Transverse colon (tissue), 4 donors: ENCODE data around the gene APH1A. TPM values are rescaled to one million over a fixed set of nuclear protein-coding genes. Genes with fewer than 3 reads are reported as not detected.
"Not testable (repeated sequence)": the region's sequence is repeated elsewhere in the genome, so short reads cannot be mapped to it uniquely, and the experiment has no call there.

Experiments
- DNase-seq: peaks from one replicate; pipeline ENCODE4 v3.0.0-alpha.2; 2019
- H3K27ac ChIP-seq, 4 donors: fragments of 200-600 bp; sonication (generic); 2 replicates each; pipeline ENCODE4 v1.5.1; 2016 to 2018; ENCODE audit warnings: inconsistent platforms in 4 of 4
- H3K27me3 ChIP-seq: fragments of 200-600 bp; sonication (generic); 2 replicates; pipeline ENCODE4 v1.5.1; 2017; ENCODE audit warnings: inconsistent platforms
- H3K36me3 ChIP-seq, 4 donors: fragments of 200-600 bp; sonication (generic); 2 replicates each; pipeline ENCODE4 v1.5.1; 2017 to 2019; ENCODE audit warnings: inconsistent platforms in 4 of 4
- H3K4me1 ChIP-seq, 4 donors: fragments of 200-600 bp; sonication (generic); 2 replicates each; pipeline ENCODE4 v1.5.1; 2017 to 2020; ENCODE audit warnings: inconsistent platforms in 4 of 4
- H3K4me3 ChIP-seq, 4 donors: fragments of 200-600 bp; sonication (generic); 1 replicate in 1 of 4; 2 replicates in 3 of 4; pipeline versions ENCODE4 v1.5.1 to v1.6.1; 2017 to 2019; ENCODE audit warnings: inconsistent platforms in 4 of 4
- H3K9me3 ChIP-seq, 2 donors: fragments of 200-600 bp; sonication (generic); 2 replicates each; pipeline ENCODE4 v1.5.1; 2017 to 2019; ENCODE audit warnings: inconsistent platforms in 2 of 2
- CTCF ChIP-seq, 5 experiments: fragments of 200-600 bp in 3 of 5; fragments of 450-650 bp in 2 of 5; sonication (generic) in 3 of 5; IDR thresholded peaks; 1 replicate in 2 of 5; 2 replicates in 3 of 5; pipeline ENCODE4 v1.5.1; 2016 to 2017; ENCODE audit warnings: antibody characterized with exemption in 5 of 5, inconsistent platforms in 3 of 5, mild to moderate bottlenecking in 2 of 5, moderate library complexity in 1 of 5
- EP300 ChIP-seq: sonication (generic); formaldehyde crosslinking; IDR thresholded peaks from one replicate; pipeline ENCODE4 v1.6.1; 2017; ENCODE audit warnings: antibody characterized with exemption, low read depth
- POLR2A ChIP-seq: fragments of 450-650 bp; IDR thresholded peaks from one replicate; pipeline ENCODE4 v1.6.1; 2016; ENCODE audit warnings: antibody characterized with exemption, mild to moderate bottlenecking, moderate library complexity
- POLR2AphosphoS5 ChIP-seq, 3 donors: sonication (generic); formaldehyde crosslinking; IDR thresholded peaks; one replicate each; pipeline ENCODE4 v1.6.1; 2016; ENCODE audit warnings: antibody characterized with exemption in 3 of 3
- WGBS, 2 donors: methylation state at CpG; one replicate each; pipeline ENCODE4 v1.1.5; 2018; ENCODE audit warnings: low coverage in 1 of 2; 5-methylcytosine and 5-hydroxymethylcytosine counted together
- in situ Hi-C, 4 donors: fragments of 200-750 bp; cut with MboI; loops; one replicate each; pipeline versions ENCODE4 v1.15.0 to v1.15.1; 2017; ENCODE audit warnings: low sequenced_read_pairs in 3 of 4, low pct_ligation_motif_present in 1 of 4, low pct_unique_long_range_greater_than_20kb in 1 of 4
- intact Hi-C: fragments of 100-400 bp; cut with DNase I; formaldehyde crosslinking; loops from one replicate; pipeline ENCODE4 v1.15.1; 2023; ENCODE audit warnings: low total_unique reads
- total RNA-seq, 4 donors: library from RNA; depleted of rRNA; stranded (reverse); fragments of >200 nt; gene quantifications; one replicate each; pipeline ENCODE4 v1.1.0, GENCODE V29; 2016

APH1A gene
- total RNA-seq, 4 donors from 2014 or later = 86.8 to 162 (median 113) TPM

- H3K27ac ChIP-seq = peak overlapping the region; percentile 94 to 99 (median 98)
- no peaks in the 10 kb centered on the region for H3K9me3 ChIP-seq
- TF ChIP-seq POLR2A (no peak), CTCF (IDR thresholded peaks at IDR 0.05) (no peak), EP300 (no peak), POLR2AphosphoS5 (IDR thresholded peaks at IDR 0.05) (no peak)
- intact Hi-C loops = no loop called here
- H3K27me3 ChIP-seq = no peaks in the 10 kb centered on the region
- in situ Hi-C loops = no loop called here
- WGBS, 2 donors = 1 to 11% methylated on average over 3 to 24 of the region's 27 CpGs
- peak overlapping the region; percentile 87 to 99 (median 92) for H3K4me3 ChIP-seq
- H3K36me3 ChIP-seq = no peaks in the 10 kb centered on the region
- peaks cover 0 to 15% (median 4%) of the 10 kb centered on the region in 4 donors for H3K4me1 ChIP-seq
- peak; percentile 28 for DNase-seq
These were observed 33.4 kb downstream of the APH1A start for GRCh38 chr1:150235294-150235851.

- in situ Hi-C loops (no loop called here), intact Hi-C loops (no loop called here)
- H3K9me3 ChIP-seq = no peaks in the 10 kb centered on the region
- no peaks in the 10 kb centered on the region for H3K27me3 ChIP-seq
- peaks cover 0 to 15% (median 4%) of the 10 kb centered on the region in 4 donors for H3K4me1 ChIP-seq
- DNase-seq = peak; percentile 87
- 0% methylated on average over 1 to 51 of the region's 78 CpGs for WGBS, 2 donors
- peak overlapping the region; percentile 94 to 99 (median 98) for H3K27ac ChIP-seq
- no peaks in the 10 kb centered on the region for H3K36me3 ChIP-seq
- H3K4me3 ChIP-seq = peak overlapping the region; percentile 87 to 99 (median 92)
- TF ChIP-seq EP300 (no peak), POLR2A (peak; percentile 80), CTCF (IDR thresholded peaks at IDR 0.05) (no peak), POLR2AphosphoS5 (IDR thresholded peaks at IDR 0.05) (peak; percentile 80 to 92 (median 88))
These were observed 34.1 kb downstream of the APH1A start for GRCh38 chr1:150234566-150235293.

- no peak for TF ChIP-seq POLR2AphosphoS5 (IDR thresholded peaks at IDR 0.05)
- TF ChIP-seq POLR2A = no peak
- TF ChIP-seq EP300 = no peak
- TF ChIP-seq CTCF (IDR thresholded peaks at IDR 0.05) = no peak
- no peaks in the 10 kb centered on the region for H3K36me3 ChIP-seq
- WGBS, 2 donors = 0% methylated on average over 9 of the region's 9 CpGs
- H3K4me1 ChIP-seq = peaks cover 0 to 15% (median 4%) of the 10 kb centered on the region in 4 donors
- H3K4me3 ChIP-seq = peak overlapping the region; percentile 87 to 99 (median 92)
- in situ Hi-C loops = no loop called here
- no peaks in the 10 kb centered on the region for H3K27me3 ChIP-seq
- no peak for DNase-seq
- peak overlapping the region; percentile 94 to 99 (median 98) for H3K27ac ChIP-seq
- intact Hi-C loops = no loop called here
- no peaks in the 10 kb centered on the region for H3K9me3 ChIP-seq
These were observed 34.6 kb downstream of the APH1A start for GRCh38 chr1:150234309-150234565.

GRCh38 chr1:150233359-150234308 lies 35.2 kb downstream of the APH1A start:
- Histone ChIP-seq H3K4me1 (peaks cover 0 to 15% (median 4%) of the 10 kb centered on the region in 4 donors), H3K4me3 (peak overlapping the region; percentile 87 to 99 (median 92)), H3K27me3 (no peaks in the 10 kb centered on the region), H3K9me3 (no peaks in the 10 kb centered on the region), H3K36me3 (no peaks in the 10 kb centered on the region), H3K27ac (peak overlapping the region; percentile 94 to 99 (median 98))
- in situ Hi-C loops (no loop called here), intact Hi-C loops (no loop called here)
- TF ChIP-seq POLR2AphosphoS5 (IDR thresholded peaks at IDR 0.05) = no peak
- TF ChIP-seq CTCF (IDR thresholded peaks at IDR 0.05) = no peak
- no peak for TF ChIP-seq POLR2A
- TF ChIP-seq EP300 = no peak
- 6 to 12% methylated on average over 15 of the region's 15 CpGs for WGBS, 2 donors
- no peak for DNase-seq

- in situ Hi-C loops, H3K27me3 ChIP-seq, intact Hi-C loops, H3K4me3 ChIP-seq, DNase-seq, H3K36me3 ChIP-seq, H3K9me3 ChIP-seq: not testable (repeated sequence)
- peaks cover 0 to 15% (median 4%) of the 10 kb centered on the region in 4 donors for H3K4me1 ChIP-seq
- H3K27ac ChIP-seq = peak overlapping the region in 3 of 4 donors; percentile 98 to 99 (median 98)
- WGBS, 2 donors = 84 to 85% methylated on average over 7 to 10 of the region's 10 CpGs
These were observed 35.9 kb downstream of the APH1A start for GRCh38 chr1:150232921-150233320.

GRCh38 chr1:150228246-150228645 lies 40.6 kb downstream of the APH1A start:
- H3K27ac ChIP-seq, H3K4me3 ChIP-seq, DNase-seq, H3K27me3 ChIP-seq, in situ Hi-C loops, H3K9me3 ChIP-seq, intact Hi-C loops, H3K4me1 ChIP-seq: not testable (repeated sequence)
- peaks cover 0 to 14% (median 2%) of the 10 kb centered on the region in 4 donors for H3K36me3 ChIP-seq
- WGBS, 2 donors = 92 to 99% methylated on average over 9 to 10 of the region's 10 CpGs
